ENCODE measurements around the gene KRT73.
A peak's percentile ranks its signal among the peaks of the same experiment; 100 is the strongest.

Gene KRT73

DNA sequence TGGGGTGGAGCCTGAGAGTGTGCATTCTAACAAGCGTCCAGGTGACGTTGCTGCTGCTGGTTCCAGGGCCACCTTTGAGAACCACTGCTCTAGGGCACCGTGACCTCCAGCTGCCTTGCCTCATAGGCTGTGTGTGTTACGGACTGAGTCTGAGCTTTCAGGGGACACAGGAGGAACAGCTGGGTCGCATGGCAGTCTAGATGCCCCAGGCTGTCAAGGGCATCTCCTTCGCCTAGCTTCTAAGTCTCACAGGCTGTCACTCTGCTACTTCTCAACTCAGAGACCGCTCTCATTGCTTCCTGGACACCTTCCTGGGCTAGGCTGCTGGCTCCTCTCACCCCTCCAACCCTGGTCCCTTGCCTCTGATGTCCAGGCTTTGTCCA lies 965 bp downstream of the KRT73 start:
- no peak for DNase-seq (ENCODE audit: low spot score)

DNA sequence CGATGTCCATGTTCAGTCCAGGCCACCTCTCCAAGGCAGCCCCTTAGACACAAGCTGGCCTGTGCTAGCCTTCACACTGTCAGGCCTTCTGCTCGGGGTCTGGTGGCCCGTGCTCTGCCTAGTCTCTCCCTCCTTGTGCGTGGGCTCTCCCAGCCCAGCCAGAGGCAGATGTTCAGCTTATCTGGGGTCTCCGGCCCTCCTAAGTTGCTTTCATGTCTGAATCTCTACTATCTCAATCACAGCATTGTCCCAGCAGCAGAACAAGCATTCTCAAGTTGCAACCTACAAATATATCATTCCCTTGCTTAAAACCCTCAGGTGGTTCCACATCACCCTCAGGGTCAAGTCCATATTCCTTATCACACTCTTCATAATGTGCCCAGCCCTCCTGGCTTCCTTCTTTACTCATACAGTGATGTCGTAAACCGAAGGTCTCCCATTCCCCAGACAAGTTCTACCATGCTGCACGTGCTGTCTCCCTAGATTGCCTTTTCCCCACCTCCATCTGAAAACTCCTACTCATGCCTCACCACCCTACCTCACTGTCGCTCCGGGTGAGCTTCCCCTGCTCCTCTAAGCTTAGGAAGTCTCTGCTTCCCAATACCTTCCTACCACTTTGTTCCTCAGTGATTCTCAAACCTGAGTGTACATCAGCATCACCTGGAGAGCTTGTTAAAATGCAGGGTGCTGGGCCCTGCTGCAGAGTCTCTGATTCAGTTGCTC lies 1.5 kb downstream of the KRT73 start:
- DNase-seq (ENCODE audit: low spot score) = no peak

DNA sequence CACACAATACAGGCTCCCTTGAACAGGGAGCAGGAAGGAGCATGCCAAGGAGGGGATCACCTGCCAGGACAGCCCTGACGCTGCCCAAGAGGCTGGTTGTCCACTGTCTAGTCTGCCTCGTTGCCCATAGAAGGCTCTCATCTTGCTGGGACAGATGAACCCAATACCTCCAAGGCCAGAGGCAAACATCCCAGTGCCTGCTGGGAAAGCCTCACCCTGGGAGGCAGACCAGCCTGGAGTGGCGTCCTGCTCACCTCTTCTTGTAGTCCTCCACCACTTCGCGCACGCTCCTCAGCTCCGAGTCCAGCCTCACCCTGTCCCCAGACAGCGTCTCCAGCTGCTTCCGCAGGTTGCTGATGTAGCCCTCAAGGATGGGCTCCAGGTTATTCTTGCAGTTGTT lies 2.4 kb downstream of the KRT73 start:
- DNase-seq (ENCODE audit: low spot score) = no peak

DNA sequence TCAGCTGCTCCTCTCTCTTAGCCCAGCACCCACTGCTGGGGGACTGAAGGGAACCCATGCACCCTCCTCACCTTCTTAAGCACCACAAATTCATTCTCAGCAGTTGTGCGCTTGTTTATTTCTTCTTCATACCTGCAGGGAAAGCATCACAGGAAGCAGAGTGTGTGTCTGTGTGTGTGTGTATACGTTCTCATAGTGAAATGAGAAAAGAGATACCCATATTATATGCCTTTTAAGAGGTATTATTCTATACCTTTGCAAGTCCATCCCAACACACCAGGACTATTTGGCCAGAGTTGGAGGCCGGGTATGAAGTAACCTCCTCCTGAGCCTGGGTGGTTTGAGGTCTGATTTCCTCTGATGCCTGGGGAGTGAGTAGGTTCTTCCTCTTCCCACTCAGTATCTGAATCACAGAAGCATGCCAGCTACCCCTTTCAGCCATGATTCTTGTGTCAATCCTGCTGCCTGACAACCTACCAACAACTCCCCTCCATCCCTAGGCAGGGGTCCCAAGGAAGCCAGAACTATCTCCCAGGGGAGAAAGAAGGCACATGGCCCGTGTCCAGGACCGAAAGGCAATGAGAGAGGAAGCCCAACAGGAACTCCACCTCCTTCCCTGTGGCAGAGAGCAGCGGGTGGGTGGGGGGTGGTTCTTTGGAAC lies 3.0 kb downstream of the KRT73 start:
- peak; percentile 43 for DNase-seq (ENCODE audit: low spot score)

DNA sequence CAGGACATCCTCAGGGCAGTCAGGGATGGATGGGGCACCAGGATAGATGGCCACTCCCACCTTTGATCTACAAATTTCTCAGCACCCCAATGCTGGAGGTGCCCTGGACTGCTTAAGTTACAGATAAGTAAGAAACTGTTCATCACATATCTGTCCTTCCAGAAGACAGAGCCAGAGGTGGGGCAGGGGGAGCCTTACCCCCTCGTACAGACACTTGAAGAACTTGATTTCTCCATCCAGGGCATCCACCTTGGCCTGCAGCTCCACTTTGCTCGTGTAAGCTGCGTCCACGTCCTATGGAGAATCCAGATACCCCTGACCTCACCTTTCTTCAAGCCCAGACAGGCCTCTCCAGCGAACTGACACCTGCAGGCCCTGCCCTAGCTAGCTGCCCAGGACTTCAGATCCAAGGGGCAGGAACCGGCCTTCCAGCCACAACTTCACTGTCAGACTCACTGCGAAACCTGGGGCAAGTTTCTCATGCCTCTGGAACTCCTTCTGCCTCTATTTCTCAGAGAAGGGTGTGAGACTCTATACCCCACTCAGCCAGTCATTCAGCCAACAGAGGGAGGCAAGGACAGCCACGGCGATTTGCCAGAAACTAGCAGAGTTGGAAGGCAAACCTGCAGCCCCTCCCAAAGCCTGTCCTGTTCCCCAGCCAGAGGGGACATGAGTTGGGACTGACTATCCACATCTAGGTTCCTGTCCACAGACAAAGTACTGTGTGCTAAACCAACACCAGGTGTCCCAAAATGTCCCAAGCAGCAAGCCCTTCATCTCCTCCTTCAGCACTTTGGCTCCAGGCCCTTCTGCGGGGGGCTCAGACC lies 3.8 kb downstream of the KRT73 start:
- no peak for DNase-seq (ENCODE audit: low spot score)

DNA sequence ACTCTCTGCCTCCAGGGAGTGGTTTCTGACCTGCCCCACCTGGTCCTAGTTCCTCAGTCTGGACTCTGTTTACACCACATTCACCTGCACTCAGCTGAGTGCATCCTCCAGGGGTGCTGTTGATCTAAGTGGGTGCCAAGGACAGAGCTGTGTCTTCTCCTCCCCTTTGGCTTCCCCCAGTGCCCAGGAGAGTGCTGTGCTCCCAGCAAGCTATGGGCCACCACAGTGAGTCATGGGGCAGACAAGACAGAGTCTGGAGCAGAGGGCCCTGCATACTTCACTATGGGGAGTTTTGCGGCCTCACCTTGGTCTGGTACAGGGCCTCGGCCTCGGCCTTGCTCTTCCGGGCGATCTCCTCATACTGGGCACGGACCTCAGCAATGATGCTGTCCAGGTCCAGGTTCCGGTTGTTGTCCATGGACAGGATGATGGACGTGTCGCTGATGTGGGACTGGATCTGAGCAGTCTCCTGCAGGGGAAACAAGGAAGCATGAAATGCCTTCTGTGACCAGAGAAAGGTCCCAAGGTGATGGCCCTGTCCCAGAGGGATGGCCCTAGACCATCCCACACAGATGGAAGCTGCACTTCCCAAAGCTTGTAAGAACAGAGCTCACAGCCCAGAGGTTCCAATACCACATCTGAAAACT lies 4.9 kb downstream of the KRT73 start:
- DNase-seq (ENCODE audit: low spot score) = no peak

DNA sequence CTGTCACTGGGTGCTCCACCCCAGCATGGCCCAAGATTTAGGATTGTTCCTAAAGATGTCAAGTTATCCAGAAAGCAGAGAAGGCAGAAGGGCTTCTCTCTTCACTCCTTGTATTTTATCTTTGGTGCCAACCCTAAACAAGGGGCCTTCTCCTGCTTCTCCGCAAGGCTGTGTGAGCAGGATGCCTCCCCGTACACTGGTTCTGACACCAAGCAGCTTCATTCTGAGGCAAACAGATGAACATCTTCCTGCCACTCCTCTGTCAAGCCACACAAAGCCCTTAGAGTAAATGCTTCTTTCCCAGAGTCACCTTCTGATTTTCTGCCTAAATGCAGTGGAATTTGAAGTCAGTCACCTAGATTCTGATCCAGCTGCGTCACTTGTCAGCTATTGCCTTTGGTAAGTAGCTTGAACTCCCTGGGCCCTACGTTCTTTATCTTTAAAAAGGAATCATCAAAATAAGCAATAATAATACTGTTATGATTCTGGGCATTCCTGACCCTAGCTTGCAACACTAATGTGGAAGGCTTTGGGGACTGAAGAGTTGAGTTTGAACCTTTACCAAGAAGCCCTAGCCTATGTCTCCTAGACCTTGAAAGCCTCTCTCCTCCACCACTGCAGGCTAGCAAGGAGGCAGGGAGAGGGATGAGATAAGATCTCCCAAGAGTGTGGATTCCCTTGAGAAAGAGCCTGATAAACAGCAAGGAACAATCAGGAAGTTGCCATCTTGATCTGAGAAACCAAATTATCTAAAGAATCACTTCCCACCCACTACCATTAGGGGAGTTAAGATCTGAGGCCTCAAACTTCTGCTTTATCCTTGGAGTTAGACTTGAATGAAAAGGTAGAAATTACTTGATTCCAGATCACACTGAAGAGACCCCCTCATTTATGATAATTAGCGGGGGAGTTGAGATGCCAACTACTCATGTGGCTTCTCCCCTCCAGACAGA lies 5.7 kb downstream of the KRT73 start:
- no peak for DNase-seq (ENCODE audit: low spot score)

DNA sequence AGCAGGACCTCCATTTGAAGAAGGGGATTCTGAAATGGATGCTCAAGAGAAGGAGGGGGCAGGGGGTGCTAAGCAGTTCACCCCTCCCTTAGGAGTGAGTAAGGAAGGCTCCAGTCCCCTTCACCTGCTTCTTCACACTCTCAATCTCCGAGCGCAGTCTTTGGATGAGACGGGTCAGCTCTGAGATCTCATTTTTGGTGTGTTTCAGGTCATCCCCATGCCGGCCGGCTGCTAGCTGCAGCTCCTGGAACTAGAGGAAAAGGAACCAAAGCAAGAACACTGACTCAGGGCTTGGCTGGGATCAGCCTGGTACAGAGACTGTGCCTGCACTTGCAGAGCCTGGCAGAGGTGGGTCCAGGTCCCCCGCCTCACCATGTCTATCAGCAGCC lies 7.3 kb downstream of the KRT73 start:
- no peak for DNase-seq (ENCODE audit: low spot score)

DNA sequence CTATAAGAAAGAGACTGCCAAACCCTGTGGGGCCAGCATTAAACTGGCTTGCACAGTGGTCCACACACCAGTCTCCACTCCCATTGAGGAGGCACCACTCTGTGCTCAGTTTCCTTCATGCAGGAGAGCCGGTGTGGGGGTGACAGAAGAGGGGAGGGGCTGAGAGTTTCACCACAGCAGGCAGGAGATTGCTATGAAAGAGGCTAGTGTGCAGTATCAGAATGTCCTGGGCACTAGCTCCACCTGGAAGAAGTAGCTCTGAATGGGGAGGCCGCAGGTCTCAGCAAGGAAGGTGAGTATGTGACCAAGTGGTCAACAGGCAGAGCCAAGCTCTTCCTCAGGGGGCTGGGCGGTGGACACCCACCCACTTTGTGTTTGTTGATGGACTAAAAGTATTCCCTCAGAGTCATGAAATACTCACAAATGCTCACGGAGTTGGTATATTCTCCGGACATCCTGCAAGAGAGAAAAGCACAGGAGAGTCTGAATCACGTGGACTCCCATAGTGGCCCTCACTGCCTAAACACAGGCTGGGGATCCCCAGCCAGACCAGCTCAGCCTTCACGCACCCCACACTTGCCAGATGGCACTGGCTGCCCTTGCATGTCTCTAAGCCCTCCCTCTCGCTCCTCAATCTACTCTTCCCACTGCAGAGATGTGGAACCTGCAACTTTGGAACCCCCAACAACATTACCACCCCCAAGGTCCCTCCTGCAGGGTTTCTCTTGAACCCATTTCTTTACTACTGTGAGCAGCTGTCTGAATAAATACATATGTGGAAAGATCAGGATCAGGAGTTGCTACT lies 9.3 kb downstream of the KRT73 start:
- no peak for DNase-seq (ENCODE audit: low spot score)

DNA sequence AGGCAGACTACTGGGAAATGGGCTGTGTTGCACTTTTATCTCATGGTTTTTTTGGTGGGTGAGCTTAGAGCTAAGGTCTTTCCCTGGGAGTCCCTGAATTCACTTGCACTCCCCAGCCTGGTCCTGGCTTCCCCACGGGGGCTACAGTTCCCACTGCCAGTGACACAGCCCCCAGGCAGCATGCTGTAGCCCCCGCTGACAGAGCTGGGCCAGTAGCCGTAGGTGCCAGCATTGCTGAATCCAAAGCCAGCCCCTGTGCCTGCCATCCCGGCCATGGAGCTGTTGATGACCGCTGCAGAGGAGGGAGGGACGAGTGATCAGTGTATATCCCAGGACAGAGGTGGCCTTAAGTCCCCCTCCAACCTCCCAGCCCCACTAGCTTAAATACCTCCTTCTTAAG lies 10.2 kb downstream of the KRT73 start:
- no peak for DNase-seq (ENCODE audit: low spot score)

DNA sequence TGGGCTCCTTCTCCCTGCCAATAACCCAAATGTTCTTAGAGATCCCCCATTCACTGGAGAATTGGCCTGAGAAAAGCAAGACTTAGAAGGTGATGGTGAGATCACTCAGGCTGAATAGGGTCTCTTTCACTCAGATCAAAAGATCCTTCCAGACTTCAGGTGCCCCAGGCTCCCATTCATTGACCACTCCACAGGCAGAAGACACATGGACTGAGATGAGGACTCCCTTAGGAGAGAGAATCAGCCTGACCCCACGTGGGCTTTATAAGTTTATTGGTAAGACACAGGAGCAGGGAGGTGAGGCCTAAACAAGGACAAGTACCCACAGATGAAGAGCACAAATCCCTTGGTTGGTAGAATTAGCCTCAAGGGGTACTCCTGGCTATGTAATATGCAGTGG lies 11.0 kb downstream of the KRT73 start:
- DNase-seq (ENCODE audit: low spot score) = no peak

DNA sequence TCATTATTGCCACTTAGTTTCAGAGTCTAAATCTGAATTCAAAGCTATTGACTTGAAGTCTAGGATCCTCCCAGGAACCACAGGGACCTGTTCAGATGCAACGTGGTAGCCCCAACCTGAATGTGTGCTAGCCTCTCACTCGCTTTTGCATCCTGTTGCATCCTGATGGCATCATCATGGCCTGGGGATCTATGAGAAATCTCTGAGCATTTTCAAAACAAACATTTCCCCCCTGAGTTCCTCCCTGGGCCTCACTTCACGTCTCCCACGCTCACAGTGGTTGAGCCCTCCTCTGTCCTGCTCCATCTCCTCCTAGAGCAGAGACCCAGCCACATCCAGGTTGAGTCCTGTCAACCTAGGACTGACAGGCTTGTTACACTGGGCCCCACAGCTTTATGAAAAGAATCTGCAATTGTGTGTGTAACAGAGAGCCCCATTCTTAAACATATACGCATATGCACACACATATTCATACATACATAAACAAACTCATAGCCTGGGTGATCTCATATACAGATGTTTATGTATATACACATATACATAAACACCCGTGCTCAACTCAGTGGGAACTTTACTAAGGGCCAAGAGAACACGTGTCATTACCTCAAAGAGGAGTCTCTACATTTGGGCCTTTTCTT lies 11.7 kb downstream of the KRT73 start:
- DNase-seq (ENCODE audit: low spot score) = no peak

DNA sequence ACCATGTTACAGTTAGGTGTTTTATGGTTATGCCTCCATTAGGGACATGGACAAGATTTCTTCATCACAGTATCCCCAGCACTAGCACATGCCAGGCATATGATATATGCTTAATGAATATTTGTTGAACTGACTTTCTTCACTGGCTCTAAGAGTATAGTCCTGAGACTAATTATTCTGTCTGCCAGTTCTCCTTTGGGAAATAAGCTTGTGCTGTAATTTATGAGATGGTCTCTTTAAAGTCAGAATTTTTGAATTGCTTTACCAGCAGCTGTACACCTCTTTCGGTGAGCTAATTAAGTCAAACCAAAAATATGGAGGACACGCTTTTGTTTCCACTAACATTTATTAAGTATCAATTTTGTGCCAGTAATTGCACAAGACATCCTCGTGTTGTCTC lies 12.3 kb downstream of the KRT73 start:
- DNase-seq (ENCODE audit: low spot score) = no peak

DNA sequence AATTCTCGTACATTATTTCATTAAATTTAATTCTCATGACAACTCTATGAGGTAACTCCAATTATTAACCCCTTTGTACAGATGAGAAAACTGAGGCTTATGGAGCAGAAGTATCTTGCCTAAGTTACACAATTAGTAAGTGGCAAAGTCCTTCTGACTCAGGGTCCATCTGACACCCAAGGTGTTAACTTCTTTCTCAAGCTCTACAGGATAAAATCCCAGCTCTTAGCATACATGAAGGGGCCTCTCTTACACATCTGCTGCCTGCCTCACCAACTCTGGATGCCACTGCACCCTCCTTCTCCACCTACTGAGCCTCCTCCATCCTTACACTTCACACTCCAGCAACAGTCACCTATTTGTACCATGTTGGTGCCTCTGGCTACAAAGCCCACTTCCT lies 12.8 kb downstream of the KRT73 start:
- DNase-seq (ENCODE audit: low spot score) = no peak

DNA sequence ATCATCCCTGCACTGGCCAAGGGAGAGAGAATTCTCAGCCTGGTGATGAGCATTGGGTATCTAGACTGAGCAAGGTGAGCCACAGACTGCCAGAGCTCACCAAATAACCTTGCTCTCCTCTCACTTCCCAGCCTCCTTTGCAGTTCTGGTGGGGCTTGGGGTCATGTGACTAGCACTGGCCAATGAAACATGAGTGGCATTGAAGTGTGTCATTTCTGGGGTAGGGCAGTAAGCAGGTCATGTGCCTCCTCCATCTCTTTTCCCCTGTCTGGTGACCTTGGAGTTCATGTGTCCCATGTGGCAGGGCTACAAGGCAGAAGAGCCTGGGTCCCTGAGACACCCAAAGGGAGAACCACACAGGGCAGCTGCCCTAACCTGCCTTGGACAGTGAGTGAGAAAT lies 13.5 kb downstream of the KRT73 start:
- DNase-seq (ENCODE audit: low spot score) = no peak

DNA sequence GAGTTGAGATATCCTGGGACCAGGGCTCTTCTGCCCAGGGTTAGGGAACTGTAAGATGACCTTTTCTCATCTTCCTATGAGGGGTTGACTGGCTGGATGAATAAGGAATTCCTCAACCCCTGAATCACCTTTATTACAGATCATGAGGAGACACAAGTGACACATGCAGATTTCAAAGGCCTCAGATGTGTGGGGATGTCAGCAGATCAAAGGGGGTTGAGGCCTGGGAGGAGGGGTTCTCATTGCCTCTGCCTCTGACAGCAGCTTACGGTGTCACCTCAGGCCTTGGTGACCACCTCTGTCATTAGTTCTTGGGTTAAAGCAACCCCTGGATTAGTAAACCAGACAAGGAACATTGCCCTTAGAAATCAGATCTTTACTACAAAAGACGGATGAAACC lies 15.0 kb downstream of the KRT73 start:
- DNase-seq (ENCODE audit: low spot score) = no peak

DNA sequence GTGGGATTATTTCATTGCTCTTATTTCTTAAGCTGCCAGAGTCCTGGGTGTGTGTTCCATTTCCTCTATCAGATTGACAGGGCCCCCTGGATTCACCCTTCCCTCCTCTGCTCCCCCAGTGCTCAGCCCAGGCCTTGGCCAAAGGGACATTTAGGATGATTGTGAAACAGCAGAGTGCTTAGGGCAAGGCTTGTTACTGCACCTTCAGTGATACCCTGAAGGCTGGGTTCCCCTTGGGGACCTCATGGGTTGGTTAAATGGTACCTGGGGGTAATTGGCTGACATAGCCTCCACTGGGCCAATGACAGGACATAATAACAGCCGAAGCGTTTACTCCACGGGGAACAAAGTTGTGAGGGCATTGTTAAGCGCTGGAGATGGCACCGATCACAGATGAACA lies 15.8 kb downstream of the KRT73 start:
- no peak for DNase-seq (ENCODE audit: low spot score)

DNA sequence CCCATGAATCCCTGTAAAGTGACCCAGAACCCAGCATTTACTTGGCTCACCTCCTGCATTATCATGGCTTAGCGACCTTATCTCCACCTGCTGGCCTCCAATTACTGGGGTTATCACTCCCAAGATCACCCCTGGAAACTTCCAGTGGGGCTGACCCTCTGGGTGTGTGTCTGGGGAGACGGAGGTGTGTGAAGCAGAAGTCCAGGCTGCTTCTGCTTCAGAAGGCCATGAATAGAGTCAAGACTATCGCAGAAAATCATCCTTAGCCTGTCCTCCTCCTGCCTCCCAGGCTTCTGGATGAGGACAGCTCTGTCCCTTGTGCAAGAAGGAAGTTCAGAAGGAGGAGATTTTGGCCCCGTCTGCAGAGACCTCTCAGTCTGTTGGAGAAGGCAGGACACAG lies 16.7 kb downstream of the KRT73 start:
- DNase-seq (ENCODE audit: low spot score) = no peak

DNA sequence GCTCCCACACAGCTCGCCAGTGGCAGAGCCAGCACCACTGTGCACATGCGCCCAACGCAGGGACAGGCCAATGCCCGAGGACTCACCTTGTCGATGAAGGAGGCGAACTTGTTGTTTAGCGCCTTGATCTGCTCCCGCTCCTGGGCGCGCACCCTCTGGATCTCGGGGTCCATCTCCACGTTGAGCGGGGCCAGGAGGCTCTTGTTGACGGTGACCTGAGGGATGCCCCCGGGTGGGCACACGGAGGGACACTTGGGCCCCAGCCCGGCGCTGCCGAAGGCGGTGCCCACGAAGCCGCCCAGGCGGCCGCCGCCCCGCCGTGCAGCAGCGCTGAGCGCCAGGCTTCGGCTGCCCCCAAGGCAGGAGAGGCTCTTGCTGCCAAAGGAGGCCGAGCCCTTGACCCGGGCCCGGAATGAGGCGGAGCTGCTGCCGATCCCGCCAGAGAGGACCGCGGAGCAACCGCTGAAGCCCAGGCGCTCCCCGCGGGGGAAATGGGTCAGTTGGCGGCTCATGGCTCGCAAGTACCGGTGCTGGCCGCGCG lies 17.3 kb downstream of the KRT73 start, which contains the start of gene KRT72:
Gene KRT72, minus strand, starts transcription at position 523 of the 541 bp plus-strand sequence. Its CDS starts 11 bp downstream, at position 512.
- no peak for DNase-seq (ENCODE audit: low spot score)

DNA sequence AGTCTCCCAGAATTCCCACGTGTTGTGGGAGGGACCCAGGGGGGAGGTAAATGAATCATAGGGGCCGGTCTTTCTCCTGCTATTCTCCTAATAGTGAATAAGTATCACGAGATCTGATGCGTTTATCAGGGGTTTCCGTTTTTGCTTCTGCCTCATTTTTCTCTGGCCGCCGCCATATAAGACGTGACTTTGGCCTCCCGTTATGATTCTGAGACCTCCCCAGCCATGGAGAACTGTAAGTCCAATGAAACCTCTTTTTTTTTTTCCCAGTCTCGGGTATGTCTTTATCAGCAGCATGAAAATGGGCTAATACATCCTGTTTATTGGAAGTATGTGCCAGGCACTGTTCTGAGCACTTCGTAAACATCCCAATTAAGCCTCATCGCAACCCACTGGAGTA lies 17.9 kb downstream of the KRT73 start:
- DNase-seq (ENCODE audit: low spot score) = no peak

Data from GM03348 (cell line).